Activated T-cell treated with anti-CD3 and anti-CD28 coated beads, Interleukin-2, amount 50 U/mL, for 48 hours (primary cell): ENCODE results near the gene IL20RA.
A peak's percentile ranks its signal among the peaks of the same experiment; 100 is the strongest.
"Not testable (repeated sequence)": the region's sequence is repeated elsewhere in the genome, so short reads cannot be mapped to it uniquely, and the experiment has no call there.

Experiments used
- DNase-seq, 2 experiments: peaks; one replicate each; pipeline ENCODE4 v3.0.0-alpha.2; 2020

The IL20RA gene, protein sequence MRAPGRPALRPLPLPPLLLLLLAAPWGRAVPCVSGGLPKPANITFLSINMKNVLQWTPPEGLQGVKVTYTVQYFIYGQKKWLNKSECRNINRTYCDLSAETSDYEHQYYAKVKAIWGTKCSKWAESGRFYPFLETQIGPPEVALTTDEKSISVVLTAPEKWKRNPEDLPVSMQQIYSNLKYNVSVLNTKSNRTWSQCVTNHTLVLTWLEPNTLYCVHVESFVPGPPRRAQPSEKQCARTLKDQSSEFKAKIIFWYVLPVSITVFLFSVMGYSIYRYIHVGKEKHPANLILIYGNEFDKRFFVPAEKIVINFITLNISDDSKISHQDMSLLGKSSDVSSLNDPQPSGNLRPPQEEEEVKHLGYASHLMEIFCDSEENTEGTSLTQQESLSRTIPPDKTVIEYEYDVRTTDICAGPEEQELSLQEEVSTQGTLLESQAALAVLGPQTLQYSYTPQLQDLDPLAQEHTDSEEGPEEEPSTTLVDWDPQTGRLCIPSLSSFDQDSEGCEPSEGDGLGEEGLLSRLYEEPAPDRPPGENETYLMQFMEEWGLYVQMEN

DNA sequence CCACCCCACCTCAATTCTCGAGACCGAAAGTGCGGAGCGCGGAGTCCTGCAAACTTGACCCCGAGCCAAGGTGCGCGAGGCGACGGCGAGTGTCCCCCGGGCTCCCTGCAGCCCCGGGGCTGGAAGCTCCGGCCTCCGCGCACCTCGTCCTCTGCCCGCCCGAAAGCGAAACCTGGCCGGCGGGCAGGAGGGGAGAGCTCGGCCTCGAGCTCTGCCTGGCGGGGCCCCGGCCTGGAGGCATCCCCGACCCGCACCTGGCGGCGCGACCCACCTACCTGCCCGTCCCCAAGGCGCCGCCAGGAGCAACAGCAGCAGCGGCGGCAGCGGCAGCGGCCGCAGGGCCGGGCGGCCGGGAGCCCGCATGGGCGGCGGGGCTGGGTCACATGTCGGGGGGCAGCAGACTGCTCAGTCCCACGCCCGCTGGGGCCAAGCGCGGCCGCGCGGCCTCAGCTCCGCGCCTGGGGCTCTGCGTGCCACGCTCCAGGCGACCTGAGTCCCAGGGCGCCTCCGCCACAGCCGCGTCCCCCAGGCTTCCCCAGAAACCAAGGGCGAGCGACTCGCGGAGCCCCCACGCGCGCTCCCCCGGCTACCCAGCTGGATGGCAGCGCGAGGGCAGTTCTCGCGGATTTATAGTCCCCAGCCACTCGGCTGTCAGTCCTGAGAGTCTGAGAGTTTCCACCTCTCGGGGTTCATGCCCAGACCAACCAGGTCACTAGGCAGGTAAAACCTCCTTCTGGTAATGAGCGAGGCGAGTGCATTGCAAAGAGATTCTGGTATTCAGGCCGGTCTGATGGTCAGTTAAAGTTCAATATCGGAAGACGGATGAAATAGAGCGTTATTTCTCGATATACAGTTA is at the start of gene IL20RA:
IL20RA (minus strand) TSS at position 600 of the 856 bp plus-strand sequence; CDS start at position 363, 237 bp downstream.
- peak; percentile 24 to 29 for DNase-seq

DNA sequence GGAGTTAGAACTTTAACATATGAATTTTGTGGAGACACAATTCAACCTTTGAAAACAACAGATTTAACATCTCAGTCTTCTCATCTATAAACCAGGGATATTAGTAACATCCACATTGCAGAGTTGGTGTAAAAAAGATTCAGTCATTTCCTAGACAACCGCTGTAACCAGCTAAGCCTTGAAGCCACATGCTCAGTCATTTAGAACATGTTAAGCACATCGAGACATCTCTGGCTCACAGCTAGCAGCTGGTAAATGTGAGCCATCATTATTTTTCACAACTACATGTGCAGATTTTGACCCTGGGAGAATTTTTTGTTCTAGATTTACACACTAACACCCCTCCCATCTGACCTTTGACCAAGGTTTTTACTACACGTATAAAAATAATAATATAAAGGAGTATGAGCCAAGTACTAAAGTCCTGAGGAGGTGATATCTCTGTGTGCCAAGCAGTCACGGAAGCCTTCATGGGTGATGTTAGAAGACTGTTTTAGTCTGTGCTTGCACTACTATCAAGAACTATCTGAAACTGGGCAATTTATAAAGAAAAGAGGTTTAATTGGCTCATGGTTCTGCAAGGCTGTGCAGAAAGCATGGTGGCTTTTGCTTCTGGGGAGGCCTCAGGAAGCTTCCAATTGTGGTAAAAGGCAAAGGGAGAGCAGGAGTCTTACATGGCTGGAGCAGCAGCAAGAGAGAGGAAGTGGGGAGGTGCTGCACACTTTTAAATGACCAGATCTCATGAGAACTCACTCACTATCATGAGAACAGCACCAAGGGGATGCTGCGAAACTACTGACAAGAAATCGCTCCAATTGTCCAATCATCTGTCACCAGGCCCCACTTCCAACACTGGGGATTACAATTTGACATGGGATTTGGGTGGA is 48.7 kb upstream of the IL20RA start:
- DNase-seq = no peak

DNA sequence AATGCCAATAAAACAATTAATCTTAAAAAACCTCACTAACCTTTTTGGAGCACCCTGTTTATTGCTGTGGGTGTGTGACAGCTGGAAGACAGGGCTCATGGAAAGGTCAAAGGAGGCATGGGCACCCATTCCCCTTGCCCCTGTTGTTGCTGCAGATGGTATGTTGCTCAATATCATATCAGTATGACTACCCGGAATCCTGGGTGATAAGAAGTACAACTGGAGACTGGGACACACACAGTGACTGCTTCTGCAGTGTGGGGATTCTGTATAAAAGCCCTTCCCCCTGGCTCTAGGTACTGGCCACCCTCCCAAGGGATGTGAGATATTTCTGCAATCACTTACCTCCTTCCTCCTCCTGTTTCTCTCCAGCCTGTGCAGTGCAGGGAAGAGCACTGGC is 47.3 kb upstream of the IL20RA start:
- DNase-seq = no peak

DNA sequence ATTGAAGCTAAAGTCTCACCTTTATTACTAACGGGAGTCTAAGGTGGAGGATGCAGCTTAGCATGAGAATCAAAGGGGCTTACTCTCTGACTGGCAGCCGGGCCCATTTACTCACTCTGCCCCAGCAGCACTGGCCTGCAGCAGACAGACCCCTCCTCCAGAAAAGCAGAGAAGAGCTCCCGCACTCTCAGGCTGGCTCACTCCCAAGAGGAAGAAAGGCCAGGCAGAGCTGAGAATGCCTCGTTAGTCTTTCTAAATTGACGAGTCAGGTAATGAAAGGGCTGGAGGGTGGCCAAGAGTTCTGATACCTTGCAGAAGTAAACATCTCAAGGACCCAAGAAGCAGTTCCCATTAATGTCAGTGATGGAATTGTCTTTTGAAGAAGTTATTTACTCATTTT is 44.5 kb upstream of the IL20RA start:
- DNase-seq = no peak

DNA sequence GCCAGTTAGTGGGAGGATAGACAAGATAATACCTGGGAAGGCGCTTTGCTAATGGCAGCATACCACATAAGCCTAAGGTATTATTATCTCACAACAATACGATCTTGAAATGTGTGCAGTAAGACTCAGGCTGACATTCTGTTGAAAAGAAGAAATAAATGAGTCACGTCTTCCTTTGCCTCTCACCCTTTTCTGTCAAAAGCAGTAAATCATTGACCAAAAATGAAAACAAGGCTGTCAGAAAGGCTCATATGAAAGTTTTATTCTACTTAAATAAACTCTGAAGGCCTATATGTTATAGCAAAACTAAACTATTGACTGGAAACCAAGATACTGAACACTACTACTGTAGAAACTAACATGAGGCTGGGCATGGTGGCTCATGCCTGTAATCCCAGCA is 43.1 kb upstream of the IL20RA start:
- no peak for DNase-seq

DNA sequence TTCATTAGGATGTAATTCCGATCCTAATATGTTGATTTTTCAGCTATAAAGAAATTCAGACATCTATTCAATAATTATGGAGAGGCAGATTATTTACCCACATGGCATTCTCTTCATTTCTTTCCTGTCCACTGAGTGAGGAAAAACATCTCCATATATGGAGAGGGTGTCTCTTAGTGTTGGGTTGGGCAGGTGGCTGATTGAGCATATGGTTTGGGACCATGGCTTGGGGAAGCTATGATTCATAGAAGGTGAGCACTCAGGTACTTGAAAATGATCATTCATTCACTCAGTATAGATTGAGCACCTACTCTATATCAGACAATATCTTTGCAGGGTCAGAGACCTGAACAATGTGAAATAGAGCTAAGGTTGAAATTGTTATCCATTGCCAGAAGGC is 41.3 kb upstream of the IL20RA start:
- no peak for DNase-seq

DNA sequence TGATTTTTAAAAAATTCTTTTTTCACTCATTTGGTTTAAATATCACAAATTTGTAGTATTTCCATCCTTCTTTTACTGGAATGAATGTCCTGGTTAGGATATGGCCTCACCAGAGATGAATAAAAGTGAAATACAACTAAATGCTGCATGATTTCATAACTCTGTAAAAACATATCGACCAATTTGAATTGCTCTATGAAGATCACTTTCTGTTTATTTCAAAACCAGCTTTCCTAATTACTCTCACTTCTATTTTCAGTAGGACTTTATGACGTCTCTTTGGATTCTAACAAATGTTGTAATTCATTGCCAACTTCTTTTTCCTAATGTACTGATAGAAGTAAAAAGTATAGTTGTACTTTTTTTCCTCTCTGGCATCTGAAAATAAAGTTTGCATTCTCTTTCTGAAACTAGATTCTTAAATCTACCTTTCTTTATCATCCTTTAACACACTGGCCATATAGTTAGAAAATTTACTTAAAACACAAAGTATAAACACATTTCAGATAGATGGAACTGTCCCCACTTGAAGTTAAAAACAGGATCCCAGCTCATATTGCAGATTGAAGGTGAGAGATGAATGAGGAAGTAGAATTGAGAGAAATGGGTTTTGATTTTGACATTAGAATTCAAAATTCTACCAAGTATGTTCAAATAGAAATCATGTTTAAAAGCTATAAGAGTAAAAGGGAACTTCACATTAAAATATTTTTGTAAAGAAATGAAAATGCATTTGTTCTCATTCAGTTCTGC is 40.3 kb upstream of the IL20RA start:
- no peak for DNase-seq

DNA sequence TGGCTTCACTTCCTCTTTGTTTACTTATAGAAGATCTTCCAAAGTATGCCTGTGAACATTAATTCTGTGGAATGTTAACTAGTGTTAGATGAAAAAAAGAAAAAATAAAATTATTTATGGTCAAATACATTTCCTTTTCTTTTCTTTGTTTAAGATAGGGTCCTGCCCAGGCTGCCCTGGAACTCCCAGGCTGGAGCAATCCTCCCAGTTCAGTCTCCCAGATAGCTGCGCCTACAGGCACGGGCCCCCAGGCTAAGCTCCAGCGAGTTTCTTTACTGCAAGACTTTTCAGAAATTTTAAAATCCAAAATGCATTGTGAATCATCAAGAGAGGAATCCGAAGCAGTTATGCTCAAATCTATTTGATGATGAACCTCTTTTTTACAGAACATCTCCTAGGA is 39.3 kb upstream of the IL20RA start:
- no peak for DNase-seq

DNA sequence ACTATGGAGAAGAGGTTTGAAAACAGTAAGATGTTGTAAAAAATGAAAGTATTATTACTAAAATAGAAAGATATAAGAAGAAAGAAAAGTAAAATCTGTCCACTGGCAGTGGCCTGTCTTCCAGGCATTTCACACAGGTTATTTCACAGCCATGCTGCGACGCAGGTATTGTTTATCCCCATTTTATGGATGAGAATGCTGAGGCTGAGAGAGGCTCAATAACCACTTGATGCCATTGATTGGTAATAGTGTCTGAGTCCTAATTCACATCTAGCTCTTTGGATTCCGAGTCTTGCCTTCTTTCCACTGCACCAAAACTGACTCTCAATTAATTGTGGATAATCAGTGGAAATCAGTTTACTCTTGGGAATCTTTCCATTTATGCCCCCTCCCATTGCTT is 37.2 kb upstream of the IL20RA start:
- DNase-seq = no peak

DNA sequence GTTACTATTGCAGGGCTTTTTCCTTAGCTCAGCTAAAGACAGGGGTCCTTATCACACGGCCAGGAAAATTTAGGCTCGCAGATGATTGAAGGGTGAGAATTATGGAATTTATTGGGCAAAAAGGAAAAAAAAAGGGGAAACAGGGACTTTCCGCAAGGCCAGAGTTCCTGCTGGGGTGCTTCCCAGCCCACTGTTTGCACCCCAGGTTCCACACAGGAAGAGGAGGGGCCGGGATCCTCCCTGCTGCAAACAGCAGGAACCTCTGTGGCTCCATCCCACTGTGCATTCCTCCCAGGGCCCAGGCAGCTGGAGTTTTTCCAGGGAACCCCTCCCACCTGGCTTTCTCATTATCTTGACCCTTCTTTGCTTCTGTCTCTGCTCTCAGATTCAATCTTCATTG is 35.9 kb upstream of the IL20RA start:
- DNase-seq = no peak

DNA sequence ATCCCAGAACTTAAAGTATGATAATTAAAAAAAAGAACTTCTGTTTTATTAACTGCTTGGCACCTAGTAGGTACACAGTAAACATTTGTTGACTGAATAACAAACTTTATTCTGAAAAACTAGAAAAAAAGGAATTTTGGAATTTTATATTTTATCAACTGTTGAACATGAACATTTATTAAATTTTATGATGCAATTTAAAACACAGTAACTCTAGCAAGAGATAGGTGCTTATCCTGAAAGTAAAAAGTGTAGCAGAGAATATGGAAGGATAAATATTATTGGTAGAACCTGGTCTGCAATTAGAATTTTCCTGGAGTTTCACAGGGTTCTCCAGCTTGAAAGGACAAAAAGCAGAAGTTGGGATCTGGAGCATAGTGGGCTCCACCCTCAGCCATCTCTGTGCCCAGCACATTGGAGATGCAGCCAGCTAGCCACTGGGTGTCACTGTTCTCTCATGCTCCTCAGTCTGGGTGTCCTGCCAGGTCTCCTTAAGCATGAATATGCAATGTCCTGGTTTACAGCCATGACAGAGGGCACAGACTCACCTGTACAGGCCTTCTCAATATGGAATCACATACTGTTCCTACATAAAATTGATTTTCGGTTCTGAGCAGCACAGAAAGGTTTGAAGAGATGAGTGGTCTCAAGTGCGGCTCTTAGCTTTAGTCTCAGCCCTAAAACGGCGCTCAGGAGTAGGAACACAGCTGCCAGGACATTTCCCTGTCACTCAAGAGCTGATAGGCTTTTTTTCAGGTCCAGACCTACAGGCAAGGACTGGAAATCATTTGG is 31.7 kb upstream of the IL20RA start:
- DNase-seq = peak; percentile 67 to 68

DNA sequence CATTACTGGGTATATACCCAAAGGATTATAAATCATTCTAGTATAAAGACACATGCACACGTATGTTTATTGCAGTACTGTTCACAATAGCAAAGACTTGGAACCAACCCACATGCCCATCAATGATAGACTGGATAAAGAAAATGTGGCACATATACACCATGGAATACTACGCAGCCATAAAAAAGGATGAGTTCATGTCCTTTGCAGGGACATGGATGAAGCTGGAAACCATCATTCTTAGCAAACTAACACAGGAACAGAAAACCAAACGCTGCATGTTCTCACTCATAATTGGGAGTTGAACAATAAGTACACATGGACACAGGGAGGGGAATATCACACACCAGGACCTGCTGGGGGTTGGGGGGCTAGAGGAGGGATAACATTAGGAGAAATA is 31.0 kb upstream of the IL20RA start:
- not testable (repeated sequence) for DNase-seq

DNA sequence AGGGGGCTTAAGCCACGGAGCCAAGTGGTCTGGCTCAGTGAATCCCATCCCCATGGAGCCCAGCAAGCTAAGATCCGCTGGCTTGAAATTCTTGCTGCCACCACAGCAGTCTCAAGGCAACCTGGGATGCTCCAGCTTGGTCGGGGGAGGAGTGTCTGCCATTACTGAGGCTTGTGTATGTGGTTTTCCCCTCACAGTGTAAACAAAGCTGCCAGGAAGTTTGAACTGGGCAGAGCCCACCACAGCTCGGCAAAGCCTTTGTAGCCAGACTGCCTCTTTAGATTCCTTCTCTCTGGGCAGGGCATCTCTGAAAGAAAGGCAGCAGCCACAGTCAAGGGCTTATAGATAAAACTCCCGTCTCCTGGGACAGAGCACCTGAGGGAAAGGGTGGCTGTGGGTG is 25.5 kb upstream of the IL20RA start:
- DNase-seq = no peak

DNA sequence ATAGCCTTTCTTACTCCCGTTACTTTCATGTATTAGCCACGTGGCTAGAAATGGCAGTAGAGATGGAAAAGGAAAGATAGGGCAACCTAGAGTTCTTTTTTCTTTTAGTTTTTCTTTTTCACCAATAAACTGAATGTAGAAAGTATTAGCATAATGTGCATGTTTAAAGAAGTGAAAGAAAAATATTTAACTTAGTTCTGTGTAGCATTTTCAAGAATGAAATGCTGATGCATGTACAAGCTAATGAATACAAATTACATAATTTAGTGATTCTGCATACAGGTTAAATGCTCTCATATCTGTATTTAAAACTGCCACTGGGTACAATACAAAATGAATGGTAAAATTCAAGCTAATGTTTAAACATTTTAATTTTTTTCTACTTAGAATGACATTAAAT is 22.6 kb upstream of the IL20RA start:
- DNase-seq = no peak

DNA sequence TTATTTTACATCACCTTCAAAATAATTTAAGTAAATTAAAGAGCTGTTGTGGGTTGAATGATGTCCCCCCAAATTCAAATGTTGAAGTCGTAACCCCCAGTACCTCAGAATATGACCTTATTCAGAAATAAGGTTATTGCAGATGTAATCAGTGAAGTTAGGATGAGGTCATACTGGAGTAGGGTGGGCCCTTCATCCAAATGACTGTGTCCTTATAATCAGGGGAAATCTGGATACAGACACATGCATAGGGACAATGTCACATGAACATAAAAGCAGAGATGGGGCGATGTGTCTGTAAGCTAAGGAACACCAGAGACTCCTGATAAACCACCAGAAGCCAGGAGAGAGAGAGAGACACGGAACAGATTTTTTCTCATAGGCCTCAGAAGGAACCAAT is 13.3 kb upstream of the IL20RA start:
- DNase-seq = no peak

DNA sequence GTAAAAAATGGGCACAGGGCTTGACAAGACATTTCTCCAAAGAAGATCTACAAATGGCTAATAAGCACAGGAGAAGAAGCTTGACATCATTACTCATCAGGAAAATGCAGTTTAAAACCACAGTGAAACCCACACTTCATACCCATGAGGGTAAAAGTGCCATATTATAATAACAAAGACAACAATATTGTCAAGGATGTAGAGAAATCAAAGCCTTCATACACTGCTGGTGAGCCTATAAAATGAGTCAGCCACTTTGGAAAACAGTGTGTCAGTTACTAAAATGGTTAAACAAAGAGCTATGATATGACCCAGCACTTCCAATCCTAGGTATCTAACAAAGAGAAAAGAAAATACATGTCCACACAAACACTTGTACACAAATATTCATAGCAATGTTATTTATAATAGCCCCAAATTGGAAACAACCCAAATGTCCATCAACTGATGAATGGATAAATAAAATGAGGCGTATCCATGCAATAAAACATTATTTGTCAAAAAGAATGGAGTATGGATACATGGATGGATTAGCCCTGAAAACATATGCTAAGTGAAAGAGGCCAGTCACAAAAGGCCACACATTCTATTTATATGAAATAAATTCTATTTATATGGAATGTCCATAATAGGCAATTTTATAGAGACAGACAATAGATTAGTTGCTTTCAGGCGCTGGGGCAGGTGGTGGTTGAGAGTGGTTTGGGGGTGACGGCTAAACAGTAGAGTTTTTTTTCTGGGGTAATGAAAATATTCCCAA is 11.5 kb upstream of the IL20RA start:
- no peak for DNase-seq

DNA sequence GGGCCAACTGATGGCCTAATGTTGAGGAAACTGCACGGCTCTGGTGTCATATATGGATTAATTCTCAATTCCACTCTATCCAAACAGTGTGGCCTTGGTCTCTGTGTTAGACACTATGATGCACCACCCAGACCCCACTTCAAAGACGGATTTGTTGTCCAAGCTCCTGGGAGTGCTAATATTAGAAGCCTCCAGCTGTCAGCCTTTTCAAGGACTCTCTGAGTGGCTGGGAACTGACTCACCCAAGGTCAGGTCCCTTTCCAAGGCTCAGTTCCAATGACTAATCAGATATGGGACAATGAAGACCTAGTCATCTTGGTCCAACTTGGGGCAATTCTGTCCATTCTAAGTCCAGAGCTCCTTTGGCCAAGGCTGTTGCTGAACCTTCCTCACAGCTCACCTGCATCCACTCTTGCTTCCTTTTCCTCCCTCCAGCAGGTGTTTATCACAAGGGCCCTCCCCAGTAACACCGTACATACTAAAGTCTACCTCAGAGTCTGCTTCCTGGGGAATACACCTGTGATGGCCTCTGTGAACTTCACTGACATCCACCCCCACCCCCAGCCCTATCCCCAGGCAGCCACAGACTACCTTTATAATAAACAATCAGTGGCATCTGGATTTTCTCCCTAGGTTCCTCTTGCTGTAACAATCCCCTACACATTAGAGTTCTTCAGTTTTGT is 7.2 kb upstream of the IL20RA start:
- DNase-seq = no peak

DNA sequence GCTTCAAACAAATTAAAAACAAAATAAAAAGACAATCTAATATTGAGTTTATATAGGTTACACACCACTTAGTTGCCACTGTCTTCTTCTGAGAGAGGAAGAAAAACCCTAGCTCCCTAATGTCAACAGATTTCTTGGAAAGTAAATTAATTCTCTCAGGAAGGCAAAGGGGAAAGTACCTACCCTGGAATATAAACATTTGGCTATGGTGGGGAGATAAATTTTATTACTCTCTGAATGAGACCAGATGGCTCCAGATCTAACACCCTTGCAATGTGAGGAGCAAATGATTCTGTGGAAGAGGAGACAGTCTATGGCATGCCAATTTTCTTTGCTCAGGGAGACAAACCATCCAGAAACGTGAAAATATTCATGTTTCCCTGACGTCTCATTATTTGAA is 4.3 kb upstream of the IL20RA start:
- DNase-seq = no peak

DNA sequence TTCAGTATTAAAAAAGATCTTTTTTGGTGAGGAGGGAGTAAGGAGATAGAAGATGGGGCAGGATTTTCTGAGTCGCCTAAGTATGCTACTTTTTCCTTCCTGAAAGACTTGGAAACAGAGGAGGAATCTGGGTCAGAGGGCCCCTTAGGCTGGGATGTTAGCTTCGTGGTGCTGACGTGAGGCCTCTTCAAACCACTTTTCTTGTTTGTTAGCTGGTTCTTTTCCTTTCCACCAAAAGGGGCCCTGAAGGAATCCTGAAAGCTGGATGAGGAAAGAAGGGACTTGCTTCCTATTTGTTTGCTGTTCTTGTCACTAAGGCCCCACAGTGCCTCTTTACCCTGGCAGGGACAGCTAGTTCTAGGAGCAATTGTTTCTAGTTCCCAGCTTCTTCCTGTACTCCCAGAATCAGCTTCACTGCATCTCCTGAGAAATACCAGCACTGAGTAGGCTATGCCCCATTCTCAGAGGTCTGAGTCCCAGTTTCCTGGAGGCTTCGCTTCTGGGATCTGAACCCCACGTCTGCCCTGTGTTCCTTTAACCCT is 2.2 kb upstream of the IL20RA start:
- no peak for DNase-seq
